Myocyte (in vitro differentiated cells): Measurements from ENCODE around the gene ARHGEF11. TPM values are rescaled to one million over a fixed set of nuclear protein-coding genes. Genes with fewer than 3 reads are reported as not detected.

ENCODE experiments used
- DNase-seq: peaks from one replicate; pipeline ENCODE4 v3.0.0-alpha.2; 2012; ENCODE audit warnings: low read depth
- total RNA-seq: library from RNA; depleted of rRNA; stranded (reverse); fragments of >200 nt; gene quantifications from 2 replicates; pipeline ENCODE4 v1.2.3, GENCODE V29; 2014

ARHGEF11 gene
- total RNA-seq, 1 donor from 2014 or later = 19.3 TPM

GRCh38 chr1:156956333-156956732 lies 89.2 kb downstream of the ARHGEF11 start:
- no peak for DNase-seq

- DNase-seq = no peak
Measured at GRCh38 chr1:156953571-156953970, 92.0 kb downstream of the ARHGEF11 start.

GRCh38 chr1:156951371-156951770 lies 94.2 kb downstream of the ARHGEF11 start:
- no peak for DNase-seq

- no peak for DNase-seq
Measured at GRCh38 chr1:156949127-156949526, 96.4 kb downstream of the ARHGEF11 start.

GRCh38 chr1:156948708-156949107 lies 96.8 kb downstream of the ARHGEF11 start:
- no peak for DNase-seq

- DNase-seq = no peak
Measured at GRCh38 chr1:156947818-156948525, 97.6 kb downstream of the ARHGEF11 start.

- DNase-seq = no peak
Measured at GRCh38 chr1:156947127-156947526, 98.4 kb downstream of the ARHGEF11 start.

- no peak for DNase-seq
Measured at GRCh38 chr1:156945881-156946661, 99.5 kb downstream of the ARHGEF11 start.

- no peak for DNase-seq
Measured at GRCh38 chr1:156944848-156945247, 100.7 kb downstream of the ARHGEF11 start.

GRCh38 chr1:156944268-156944667 lies 101.3 kb downstream of the ARHGEF11 start:
- DNase-seq = no peak

GRCh38 chr1:156943756-156944155 lies 101.8 kb downstream of the ARHGEF11 start:
- no peak for DNase-seq

GRCh38 chr1:156942576-156942975 lies 103.0 kb downstream of the ARHGEF11 start:
- DNase-seq = no peak

GRCh38 chr1:156942176-156942575 lies 103.4 kb downstream of the ARHGEF11 start:
- no peak for DNase-seq

- DNase-seq = no peak
Measured at GRCh38 chr1:156941675-156942074, 103.9 kb downstream of the ARHGEF11 start.

- no peak for DNase-seq
Measured at GRCh38 chr1:156939786-156940334, 105.7 kb downstream of the ARHGEF11 start.

- DNase-seq = no peak
Measured at GRCh38 chr1:156938813-156939212, 106.7 kb downstream of the ARHGEF11 start.

GRCh38 chr1:156937883-156938282 lies 107.7 kb downstream of the ARHGEF11 start:
- no peak for DNase-seq

- DNase-seq = peak; percentile 53
Measured at GRCh38 chr1:156936721-156937220, 108.8 kb downstream of the ARHGEF11 start.

GRCh38 chr1:156936191-156936590 lies 109.4 kb downstream of the ARHGEF11 start:
- DNase-seq = no peak

GRCh38 chr1:156935505-156936128 lies 109.9 kb downstream of the ARHGEF11 start:
- no peak for DNase-seq

- DNase-seq = no peak
Measured at GRCh38 chr1:156933136-156933535, 112.4 kb downstream of the ARHGEF11 start.
